Measurements from ENCODE around the gene SLC23A3.

DNA sequence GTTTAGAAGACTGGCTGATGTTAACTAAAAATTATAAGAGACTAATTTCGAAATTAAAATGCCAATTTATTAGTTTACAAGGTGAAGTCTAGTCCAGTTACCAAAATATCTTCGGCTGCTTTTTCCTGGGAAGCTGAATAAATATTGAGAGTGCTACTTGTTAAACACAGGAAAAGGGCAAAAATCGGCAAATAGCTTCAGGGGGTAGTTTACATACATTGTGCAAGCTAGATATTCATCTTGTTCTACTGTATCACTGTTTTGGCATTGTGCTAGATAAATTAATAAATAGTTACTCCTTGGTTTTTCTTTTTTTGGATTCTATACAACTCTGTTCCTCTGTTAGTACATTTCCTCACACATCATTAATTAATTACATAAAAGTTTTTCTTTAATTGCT lies 38.5 kb downstream of the SLC23A3 start:
- TF ChIP-seq, protein P1, sequence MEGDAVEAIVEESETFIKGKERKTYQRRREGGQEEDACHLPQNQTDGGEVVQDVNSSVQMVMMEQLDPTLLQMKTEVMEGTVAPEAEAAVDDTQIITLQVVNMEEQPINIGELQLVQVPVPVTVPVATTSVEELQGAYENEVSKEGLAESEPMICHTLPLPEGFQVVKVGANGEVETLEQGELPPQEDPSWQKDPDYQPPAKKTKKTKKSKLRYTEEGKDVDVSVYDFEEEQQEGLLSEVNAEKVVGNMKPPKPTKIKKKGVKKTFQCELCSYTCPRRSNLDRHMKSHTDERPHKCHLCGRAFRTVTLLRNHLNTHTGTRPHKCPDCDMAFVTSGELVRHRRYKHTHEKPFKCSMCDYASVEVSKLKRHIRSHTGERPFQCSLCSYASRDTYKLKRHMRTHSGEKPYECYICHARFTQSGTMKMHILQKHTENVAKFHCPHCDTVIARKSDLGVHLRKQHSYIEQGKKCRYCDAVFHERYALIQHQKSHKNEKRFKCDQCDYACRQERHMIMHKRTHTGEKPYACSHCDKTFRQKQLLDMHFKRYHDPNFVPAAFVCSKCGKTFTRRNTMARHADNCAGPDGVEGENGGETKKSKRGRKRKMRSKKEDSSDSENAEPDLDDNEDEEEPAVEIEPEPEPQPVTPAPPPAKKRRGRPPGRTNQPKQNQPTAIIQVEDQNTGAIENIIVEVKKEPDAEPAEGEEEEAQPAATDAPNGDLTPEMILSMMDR (IDR thresholded peaks at IDR 0.05): no peak
- TF ChIP-seq POLR2A (IDR thresholded peaks at IDR 0.05): no peak

All from uterus (tissue), 2 donors.